ENCODE results near the gene ADRM1. TPM values are rescaled to one million over a fixed set of nuclear protein-coding genes. Genes with fewer than 3 reads are reported as not detected.

Gene ADRM1
- total and polyA plus RNA-seq, 3 experiments from 2014 or later, result 101 to 166 (median 159) TPM

- DNase-seq, result no peak
- Histone ChIP-seq H3K27ac (ENCODE audit: low read depth, low read length) (no peak overlapping the region), H3K4me3 (ENCODE audit: low read length) (no peak overlapping the region), H3K36me3 (ENCODE audit: insufficient read depth, low read length) (no peaks in the 10 kb centered on the region), H3K27me3 (ENCODE audit: insufficient read depth, low read length, poor library complexity, severe bottlenecking) (no peaks in the 10 kb centered on the region), H3K4me1 (ENCODE audit: insufficient read depth, low read length) (no peaks in the 10 kb centered on the region), H3K9me3 (ENCODE audit: low read length) (no peaks in the 10 kb centered on the region)
- no peak overlapping the region for H3K27ac Mint-ChIP-seq
- peaks cover 5 to 9% of the 10 kb centered on the region in 2 donors for H3K27me3 Mint-ChIP-seq
- peaks cover 0 to 2% (median 0%) of the 10 kb centered on the region in 3 donors for H3K4me1 Mint-ChIP-seq
- CTCF ChIA-PET, result no interaction called here
- H3K9me3 Mint-ChIP-seq, result peaks cover 3 to 8% (median 4%) of the 10 kb centered on the region in 5 donors
- peaks cover 0 to 3% (median 2%) of the 10 kb centered on the region in 3 donors for H3K36me3 Mint-ChIP-seq
- no peak overlapping the region for H3K4me3 Mint-ChIP-seq
- POLR2A ChIA-PET, result no interaction called here
These were observed 42.0 kb downstream of the ADRM1 start for GRCh38 chr20:62344782-62345181.

GRCh38 chr20:62345681-62346370, 43.0 kb downstream of the ADRM1 start:
- Mint-ChIP-seq H3K36me3 (peaks cover 0 to 3% (median 0%) of the 10 kb centered on the region in 3 donors), H3K27me3 (peaks cover 4 to 6% of the 10 kb centered on the region in 2 donors), H3K4me1 (peaks cover 0 to 2% (median 0%) of the 10 kb centered on the region in 3 donors), H3K9me3 (peaks cover 1 to 8% (median 3%) of the 10 kb centered on the region in 5 donors), H3K4me3 (no peak overlapping the region), H3K27ac (no peak overlapping the region)
- no peaks in the 10 kb centered on the region for H3K4me1 ChIP-seq (ENCODE audit: insufficient read depth, low read length)
- H3K4me3 ChIP-seq (ENCODE audit: low read length), result no peak overlapping the region
- H3K27me3 ChIP-seq (ENCODE audit: insufficient read depth, low read length, poor library complexity, severe bottlenecking), result no peaks in the 10 kb centered on the region
- H3K9me3 ChIP-seq (ENCODE audit: low read length), result no peaks in the 10 kb centered on the region
- CTCF ChIA-PET, result no interaction called here
- no peaks in the 10 kb centered on the region for H3K36me3 ChIP-seq (ENCODE audit: insufficient read depth, low read length)
- POLR2A ChIA-PET, result no interaction called here
- no peak overlapping the region for H3K27ac ChIP-seq (ENCODE audit: low read depth, low read length)
- DNase-seq, result no peak

GRCh38 chr20:62346398-62347150, 43.8 kb downstream of the ADRM1 start:
- Mint-ChIP-seq H3K4me3 (no peak overlapping the region), H3K36me3 (peaks cover 0 to 3% (median 0%) of the 10 kb centered on the region in 3 donors), H3K9me3 (peaks cover 1 to 8% (median 3%) of the 10 kb centered on the region in 5 donors), H3K4me1 (peaks cover 0 to 2% (median 0%) of the 10 kb centered on the region in 3 donors), H3K27me3 (peaks cover 4 to 6% of the 10 kb centered on the region in 2 donors), H3K27ac (no peak overlapping the region)
- no peak overlapping the region for H3K4me3 ChIP-seq (ENCODE audit: low read length)
- H3K27ac ChIP-seq (ENCODE audit: low read depth, low read length), result no peak overlapping the region
- no peaks in the 10 kb centered on the region for H3K27me3 ChIP-seq (ENCODE audit: insufficient read depth, low read length, poor library complexity, severe bottlenecking)
- H3K4me1 ChIP-seq (ENCODE audit: insufficient read depth, low read length), result no peaks in the 10 kb centered on the region
- CTCF ChIA-PET, result no interaction called here
- no peaks in the 10 kb centered on the region for H3K9me3 ChIP-seq (ENCODE audit: low read length)
- no peak for DNase-seq
- H3K36me3 ChIP-seq (ENCODE audit: insufficient read depth, low read length), result no peaks in the 10 kb centered on the region
- POLR2A ChIA-PET, result no interaction called here

GRCh38 chr20:62347151-62347404, 44.3 kb downstream of the ADRM1 start:
- Mint-ChIP-seq H3K36me3 (peaks cover 0 to 3% (median 0%) of the 10 kb centered on the region in 3 donors), H3K27me3 (peaks cover 0 to 4% of the 10 kb centered on the region in 2 donors), H3K9me3 (peaks cover 1 to 8% (median 3%) of the 10 kb centered on the region in 5 donors), H3K4me3 (no peak overlapping the region), H3K4me1 (peaks cover 0 to 2% (median 0%) of the 10 kb centered on the region in 3 donors), H3K27ac (no peak overlapping the region)
- Histone ChIP-seq H3K4me1 (ENCODE audit: insufficient read depth, low read length) (no peaks in the 10 kb centered on the region), H3K4me3 (ENCODE audit: low read length) (no peak overlapping the region), H3K36me3 (ENCODE audit: insufficient read depth, low read length) (no peaks in the 10 kb centered on the region), H3K9me3 (ENCODE audit: low read length) (no peaks in the 10 kb centered on the region), H3K27me3 (ENCODE audit: insufficient read depth, low read length, poor library complexity, severe bottlenecking) (no peaks in the 10 kb centered on the region), H3K27ac (ENCODE audit: low read depth, low read length) (no peak overlapping the region)
- DNase-seq, result no peak
- CTCF ChIA-PET, result no interaction called here
- POLR2A ChIA-PET, result no interaction called here

- no peaks in the 10 kb centered on the region for H3K27me3 ChIP-seq (ENCODE audit: insufficient read depth, low read length, poor library complexity, severe bottlenecking)
- Mint-ChIP-seq H3K27me3 (peaks cover 0 to 4% of the 10 kb centered on the region in 2 donors), H3K9me3 (peaks cover 1 to 8% (median 3%) of the 10 kb centered on the region in 5 donors), H3K4me1 (peaks cover 0 to 2% (median 0%) of the 10 kb centered on the region in 3 donors), H3K4me3 (no peak overlapping the region), H3K27ac (no peak overlapping the region), H3K36me3 (peaks cover 0 to 3% (median 0%) of the 10 kb centered on the region in 3 donors)
- H3K4me3 ChIP-seq (ENCODE audit: low read length), result no peak overlapping the region
- H3K9me3 ChIP-seq (ENCODE audit: low read length), result no peaks in the 10 kb centered on the region
- ChIA-PET CTCF (no interaction called here), POLR2A (no interaction called here)
- no peak for DNase-seq
- H3K4me1 ChIP-seq (ENCODE audit: insufficient read depth, low read length), result no peaks in the 10 kb centered on the region
- no peaks in the 10 kb centered on the region for H3K36me3 ChIP-seq (ENCODE audit: insufficient read depth, low read length)
- no peak overlapping the region for H3K27ac ChIP-seq (ENCODE audit: low read depth, low read length)
These were observed 44.6 kb downstream of the ADRM1 start for GRCh38 chr20:62347445-62347844.

GRCh38 chr20:62348604-62349003, 45.8 kb downstream of the ADRM1 start:
- Mint-ChIP-seq H3K27ac (peak overlapping the region in 1 of 8 donors; percentile 59), H3K4me1 (peaks cover 0 to 2% (median 0%) of the 10 kb centered on the region in 3 donors), H3K27me3 (no peaks in the 10 kb centered on the region), H3K36me3 (peaks cover 0 to 3% (median 0%) of the 10 kb centered on the region in 3 donors), H3K4me3 (no peak overlapping the region), H3K9me3 (peaks cover 1 to 8% (median 3%) of the 10 kb centered on the region in 5 donors)
- Histone ChIP-seq H3K27ac (ENCODE audit: low read depth, low read length) (no peak overlapping the region), H3K9me3 (ENCODE audit: low read length) (no peaks in the 10 kb centered on the region), H3K36me3 (ENCODE audit: insufficient read depth, low read length) (no peaks in the 10 kb centered on the region), H3K4me3 (ENCODE audit: low read length) (no peak overlapping the region), H3K27me3 (ENCODE audit: insufficient read depth, low read length, poor library complexity, severe bottlenecking) (no peaks in the 10 kb centered on the region), H3K4me1 (ENCODE audit: insufficient read depth, low read length) (no peaks in the 10 kb centered on the region)
- no peak for DNase-seq
- ChIA-PET CTCF (no interaction called here), POLR2A (no interaction called here)

- H3K27ac ChIP-seq (ENCODE audit: low read depth, low read length), result no peak overlapping the region
- Mint-ChIP-seq H3K27me3 (no peaks in the 10 kb centered on the region), H3K9me3 (peaks cover 1 to 8% (median 3%) of the 10 kb centered on the region in 5 donors), H3K4me1 (peaks cover 0 to 2% (median 0%) of the 10 kb centered on the region in 3 donors), H3K4me3 (no peak overlapping the region), H3K27ac (no peak overlapping the region), H3K36me3 (peaks cover 0 to 3% (median 0%) of the 10 kb centered on the region in 3 donors)
- no peaks in the 10 kb centered on the region for H3K27me3 ChIP-seq (ENCODE audit: insufficient read depth, low read length, poor library complexity, severe bottlenecking)
- ChIA-PET POLR2A (no interaction called here), CTCF (no interaction called here)
- H3K36me3 ChIP-seq (ENCODE audit: insufficient read depth, low read length), result no peaks in the 10 kb centered on the region
- H3K9me3 ChIP-seq (ENCODE audit: low read length), result no peaks in the 10 kb centered on the region
- no peaks in the 10 kb centered on the region for H3K4me1 ChIP-seq (ENCODE audit: insufficient read depth, low read length)
- no peak for DNase-seq
- no peak overlapping the region for H3K4me3 ChIP-seq (ENCODE audit: low read length)
These were observed 46.8 kb downstream of the ADRM1 start for GRCh38 chr20:62349556-62350097.

- Mint-ChIP-seq H3K27me3 (no peaks in the 10 kb centered on the region), H3K27ac (no peak overlapping the region), H3K4me1 (peaks cover 0 to 2% (median 0%) of the 10 kb centered on the region in 3 donors), H3K9me3 (peaks cover 1 to 8% (median 3%) of the 10 kb centered on the region in 5 donors), H3K36me3 (peaks cover 0 to 3% (median 0%) of the 10 kb centered on the region in 3 donors), H3K4me3 (no peak overlapping the region)
- Histone ChIP-seq H3K27ac (ENCODE audit: low read depth, low read length) (no peak overlapping the region), H3K4me3 (ENCODE audit: low read length) (no peak overlapping the region), H3K27me3 (ENCODE audit: insufficient read depth, low read length, poor library complexity, severe bottlenecking) (no peaks in the 10 kb centered on the region), H3K9me3 (ENCODE audit: low read length) (no peaks in the 10 kb centered on the region), H3K4me1 (ENCODE audit: insufficient read depth, low read length) (no peaks in the 10 kb centered on the region), H3K36me3 (ENCODE audit: insufficient read depth, low read length) (no peaks in the 10 kb centered on the region)
- CTCF ChIA-PET, result no interaction called here
- POLR2A ChIA-PET, result no interaction called here
- no peak for DNase-seq
These were observed 47.4 kb downstream of the ADRM1 start for GRCh38 chr20:62350098-62350628.

Measured in CD8-positive, alpha-beta memory T cell (primary cell).